Activated B cell treated with CpG ODN at 0.5 μM for 24 hours (primary cell): ENCODE results near the gene DNHD1. TPM values are rescaled to one million over a fixed set of nuclear protein-coding genes. Genes with fewer than 3 reads are reported as not detected.

Source experiments
- ATAC-seq: fragments of 200-7000 bp; cut with Tn5 transposase; one replicate; pipeline ENCODE4 v1.10.0; 2021; ENCODE audit warnings: low read depth, mild to moderate bottlenecking, moderate library complexity
- CTCF ChIA-PET: fragments of 350-600 bp; sonication (Branson Sonifier 250); formaldehyde crosslinking; loops from one replicate; lab custom pipeline; 2021; ENCODE audit warnings: antibody characterized with exemption; lab: Charles Lee
- POLR2A ChIA-PET: fragments of 350-600 bp; sonication (Branson Sonifier 250); formaldehyde crosslinking; loops from one replicate; lab custom pipeline; 2021; ENCODE audit warnings: antibody characterized with exemption; lab: Charles Lee
- DNase-seq: peaks from one replicate; pipeline ENCODE4 v3.0.0; 2022
- H3K27ac Mint-ChIP-seq: one replicate; pipeline ENCODE4 v1.8.0; 2020; ENCODE audit warnings: mixed read lengths
- H3K27me3 Mint-ChIP-seq: one replicate; pipeline ENCODE4 v1.8.0; 2021; ENCODE audit warnings: mixed read lengths
- H3K36me3 Mint-ChIP-seq: one replicate; pipeline ENCODE4 v1.8.0; 2021; ENCODE audit warnings: low read depth, mixed read lengths
- H3K4me1 Mint-ChIP-seq: one replicate; pipeline ENCODE4 v1.8.0; 2021; ENCODE audit warnings: mixed read lengths
- H3K4me3 Mint-ChIP-seq: one replicate; pipeline ENCODE4 v1.8.0; 2020; ENCODE audit warnings: mild to moderate bottlenecking, mixed read lengths
- H3K9me3 Mint-ChIP-seq: one replicate; pipeline ENCODE4 v1.8.0; 2020; ENCODE audit warnings: mixed read lengths
- intact Hi-C: fragments of 100-400 bp; cut with micrococcal nuclease; formaldehyde crosslinking; loops from one replicate; pipeline ENCODE4 v1.15.1; 2024
- total RNA-seq: library from RNA; stranded (reverse); gene quantifications from 2 replicates; pipeline ENCODE4 v1.2.3, GENCODE V29; 2022
- TF ChIP-seq, protein P1 (sequence below): fragments of 200-600 bp; IDR thresholded peaks from one replicate; pipeline ENCODE4 v1.8.0; 2022; ENCODE audit warnings: antibody characterized with exemption, mild to moderate bottlenecking

The DNHD1 gene
- total RNA-seq, 1 donor from 2014 or later, result 42.6 TPM

DNA sequence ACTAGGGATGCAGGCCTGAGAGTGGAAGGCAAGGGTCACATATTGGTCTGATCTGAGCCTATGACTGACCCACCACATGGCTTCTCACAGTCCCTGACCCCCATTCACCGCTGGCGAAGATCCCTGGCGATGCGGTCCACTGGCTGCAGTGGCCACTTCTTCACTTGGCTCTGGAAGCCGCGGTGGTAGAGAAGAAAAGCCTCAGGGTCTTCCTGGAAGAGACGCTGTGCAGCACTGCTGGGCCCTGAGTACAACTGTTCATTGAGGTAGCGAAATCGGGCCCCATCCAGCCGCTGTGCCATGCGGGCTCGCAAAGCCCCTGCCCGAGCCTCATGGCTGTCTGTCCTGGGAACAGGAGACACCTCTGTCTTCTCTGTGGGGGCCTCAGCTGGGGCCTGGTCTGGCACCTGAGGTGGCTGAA is 104.0 kb downstream of the DNHD1 start:
- DNase-seq (no peak), ATAC-seq (no peak)
- intact Hi-C loops, result loop anchor here (5.0 kb wide), 3 partner anchors 69 to 209 kb away; partner anchors contain the start of gene SMPD1
- Mint-ChIP-seq H3K36me3 (peaks cover 53% of the 10 kb centered on the region), H3K27ac (no peak overlapping the region), H3K4me1 (peaks cover 12% of the 10 kb centered on the region), H3K27me3 (no peaks in the 10 kb centered on the region), H3K4me3 (no peak overlapping the region), H3K9me3 (no peaks in the 10 kb centered on the region)
- TF ChIP-seq, protein P1, sequence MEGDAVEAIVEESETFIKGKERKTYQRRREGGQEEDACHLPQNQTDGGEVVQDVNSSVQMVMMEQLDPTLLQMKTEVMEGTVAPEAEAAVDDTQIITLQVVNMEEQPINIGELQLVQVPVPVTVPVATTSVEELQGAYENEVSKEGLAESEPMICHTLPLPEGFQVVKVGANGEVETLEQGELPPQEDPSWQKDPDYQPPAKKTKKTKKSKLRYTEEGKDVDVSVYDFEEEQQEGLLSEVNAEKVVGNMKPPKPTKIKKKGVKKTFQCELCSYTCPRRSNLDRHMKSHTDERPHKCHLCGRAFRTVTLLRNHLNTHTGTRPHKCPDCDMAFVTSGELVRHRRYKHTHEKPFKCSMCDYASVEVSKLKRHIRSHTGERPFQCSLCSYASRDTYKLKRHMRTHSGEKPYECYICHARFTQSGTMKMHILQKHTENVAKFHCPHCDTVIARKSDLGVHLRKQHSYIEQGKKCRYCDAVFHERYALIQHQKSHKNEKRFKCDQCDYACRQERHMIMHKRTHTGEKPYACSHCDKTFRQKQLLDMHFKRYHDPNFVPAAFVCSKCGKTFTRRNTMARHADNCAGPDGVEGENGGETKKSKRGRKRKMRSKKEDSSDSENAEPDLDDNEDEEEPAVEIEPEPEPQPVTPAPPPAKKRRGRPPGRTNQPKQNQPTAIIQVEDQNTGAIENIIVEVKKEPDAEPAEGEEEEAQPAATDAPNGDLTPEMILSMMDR, result no peak
- CTCF ChIA-PET, result no interaction called here
- POLR2A ChIA-PET, result no interaction called here

DNA sequence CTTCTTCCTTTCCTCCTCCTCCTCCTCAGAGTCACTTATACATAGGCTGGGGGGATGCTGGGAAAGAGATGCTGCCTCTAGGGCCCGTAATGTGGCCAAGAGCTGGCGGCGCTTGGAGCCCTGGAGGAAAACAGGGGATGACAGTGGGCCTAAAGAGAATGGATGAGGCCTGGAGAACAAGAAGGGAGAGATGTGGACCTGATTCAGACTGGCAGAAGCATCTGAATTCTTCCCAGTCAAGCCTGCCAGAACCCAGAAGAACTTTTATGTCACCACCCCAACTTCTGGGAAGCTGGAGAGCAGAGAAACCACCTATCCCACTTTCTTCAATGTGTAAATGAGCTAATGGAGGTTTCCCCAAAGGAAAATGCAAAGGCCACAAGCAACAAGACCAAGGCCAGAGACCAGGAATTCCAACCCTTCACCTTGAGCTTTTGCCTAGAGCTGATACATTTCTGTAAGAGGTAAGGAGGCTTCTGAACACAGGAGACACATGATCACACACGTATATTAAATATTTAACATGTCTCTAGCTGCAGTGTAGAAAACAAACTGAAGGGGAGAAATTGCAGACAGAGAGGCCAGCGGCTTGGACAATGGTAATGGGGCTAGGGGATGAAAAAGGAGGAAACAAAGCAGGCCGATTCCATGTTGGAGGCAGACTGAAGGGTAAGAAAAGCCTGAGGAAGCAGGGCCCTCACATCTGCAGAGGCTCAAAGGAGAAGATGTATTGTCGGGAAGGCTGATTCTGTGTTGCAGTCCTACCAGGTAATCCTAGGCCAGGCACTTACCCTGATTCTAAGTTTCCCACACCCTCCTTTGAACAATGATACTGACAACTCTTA is 105.2 kb downstream of the DNHD1 start:
- H3K4me1 Mint-ChIP-seq, result peaks cover 10% of the 10 kb centered on the region
- POLR2A ChIA-PET, result interaction anchor here (0.6 to 3.7 kb wide), 9 partner anchors 10 to 212 kb away, joined by 3 to 69 read pairs (median 5); partner anchors contain the start of genes MRPL17, SMPD1, TAF10 and TPP1
- H3K9me3 Mint-ChIP-seq, result no peaks in the 10 kb centered on the region
- H3K27me3 Mint-ChIP-seq, result no peaks in the 10 kb centered on the region
- CTCF ChIA-PET, result interaction anchor here (1.0 to 1.3 kb wide), 2 partner anchors 81 to 155 kb away, joined by 3 read pairs; partner anchors contain the start of gene MRPL17
- DNase-seq, result no peak
- intact Hi-C loops, result loop anchor here (5.0 kb wide), 3 partner anchors 70 to 210 kb away; partner anchors contain the start of gene SMPD1
- TF ChIP-seq, protein P1, result no peak
- H3K4me3 Mint-ChIP-seq, result no peak overlapping the region
- no peak for ATAC-seq
- peaks cover 42% of the 10 kb centered on the region for H3K36me3 Mint-ChIP-seq
- peak overlapping the region; percentile 54 for H3K27ac Mint-ChIP-seq

DNA sequence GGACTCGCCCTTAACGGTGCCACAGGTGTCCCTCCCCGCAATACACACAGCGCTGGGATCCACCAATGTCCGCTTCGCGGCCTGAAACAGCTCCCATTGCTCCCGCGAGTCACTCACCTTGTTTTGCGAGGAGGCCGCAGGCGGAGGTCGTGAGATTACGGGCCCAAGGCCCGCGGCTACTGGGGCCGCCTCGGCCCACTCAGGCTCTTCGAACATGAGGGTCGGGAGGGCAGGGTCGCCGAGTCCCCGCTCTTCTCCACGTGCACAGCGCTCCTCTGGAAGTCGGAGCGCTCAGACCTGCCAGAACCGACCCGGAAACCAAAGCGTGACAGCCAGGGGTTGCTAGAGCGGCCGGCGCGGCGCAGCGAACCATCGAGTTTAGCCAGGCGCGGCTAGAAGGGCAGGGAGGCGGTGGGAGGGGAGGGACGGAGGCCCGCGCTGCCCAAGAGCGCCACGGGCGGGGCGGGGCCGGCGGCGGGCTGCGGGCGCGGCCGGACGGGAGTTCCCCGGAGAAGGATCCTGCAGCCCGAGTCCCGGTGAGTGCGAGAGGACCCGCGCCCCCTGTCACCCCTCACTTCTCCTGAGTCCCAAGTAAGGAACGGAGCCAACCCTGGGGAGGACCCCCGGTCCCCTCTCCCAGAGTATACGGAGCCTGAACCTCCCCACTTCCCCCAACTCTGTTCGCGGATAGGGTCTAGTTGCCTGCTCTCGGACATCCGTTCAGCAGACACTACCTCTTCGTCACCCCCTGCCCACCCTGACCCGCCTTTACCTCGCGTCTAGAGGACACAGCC is 106.4 kb downstream of the DNHD1 start, which contains the start of the genes ILK and RRP8:
Gene ILK, plus strand, starts transcription at position 488 of the 794 bp plus-strand sequence. CDS start 498 bp downstream, outside the sequence.
Gene RRP8, minus strand, starts transcription at position 330 of the 794 bp plus-strand sequence. Its CDS starts 114 bp downstream, at position 216.
- peaks cover 44% of the 10 kb centered on the region for H3K36me3 Mint-ChIP-seq
- TF ChIP-seq, protein P1, result no peak
- H3K9me3 Mint-ChIP-seq, result no peaks in the 10 kb centered on the region
- DNase-seq (peak; percentile 78), ATAC-seq (peak; percentile 88)
- POLR2A ChIA-PET, result interaction anchor here (0.6 to 3.7 kb wide), 16 partner anchors 9 to 213 kb away, joined by 3 to 69 read pairs (median 5); partner anchors contain the start of genes ARFIP2, MRPL17, SMPD1 and TAF10
- CTCF ChIA-PET, result interaction anchor here (0.6 to 2.7 kb wide), 8 partner anchors 15 to 154 kb away, joined by 3 to 21 read pairs (median 5); partner anchors contain the start of genes MRPL17 and TPP1
- no peaks in the 10 kb centered on the region for H3K27me3 Mint-ChIP-seq
- no peak within 1 kb of the TSS for H3K4me3 Mint-ChIP-seq
- intact Hi-C loops, result loop anchor here (1.0 to 5.0 kb wide), 10 partner anchors 9 to 369 kb away; partner anchors contain the start of genes ARFIP2, FHIP1B, MRPL17 and SMPD1
- H3K27ac Mint-ChIP-seq, result no peak within 1 kb of the TSS
- peaks cover 10% of the 10 kb centered on the region for H3K4me1 Mint-ChIP-seq

DNA sequence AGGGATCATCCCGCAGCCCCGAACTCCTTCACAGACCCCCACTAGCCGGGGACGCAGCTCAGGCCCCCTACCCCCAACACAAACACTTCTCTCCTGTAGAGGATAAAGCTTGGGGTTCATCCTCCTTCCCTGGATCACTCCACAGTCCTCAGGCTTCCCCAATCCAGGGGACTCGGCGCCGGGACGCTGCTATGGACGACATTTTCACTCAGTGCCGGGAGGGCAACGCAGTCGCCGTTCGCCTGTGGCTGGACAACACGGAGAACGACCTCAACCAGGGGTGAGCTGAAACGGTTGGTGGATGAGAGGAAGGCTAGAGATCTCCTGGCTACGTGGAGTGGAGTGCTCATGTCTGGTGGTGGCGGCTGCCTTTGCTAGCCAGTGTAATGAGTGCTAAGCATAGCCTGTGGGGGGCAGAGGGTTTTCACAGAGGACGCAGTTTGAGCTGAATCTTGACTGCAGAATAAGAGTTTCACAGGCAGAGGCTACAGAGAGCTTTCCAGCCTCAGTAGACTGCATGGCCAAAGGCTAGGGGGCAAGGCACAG is 107.1 kb downstream of the DNHD1 start:
- TF ChIP-seq, protein P1, result no peak
- intact Hi-C loops, result loop anchor here (5.0 kb wide), 3 partner anchors 72 to 212 kb away; partner anchors contain the start of gene SMPD1
- Mint-ChIP-seq H3K9me3 (no peaks in the 10 kb centered on the region), H3K27me3 (no peaks in the 10 kb centered on the region), H3K27ac (no peak overlapping the region), H3K4me3 (no peak overlapping the region), H3K36me3 (peaks cover 44% of the 10 kb centered on the region), H3K4me1 (peaks cover 9% of the 10 kb centered on the region)
- peak; percentile 32 for DNase-seq
- ChIA-PET POLR2A (interaction anchor here (0.6 to 3.7 kb wide), 14 partner anchors 8 to 214 kb away, joined by 3 to 69 read pairs (median 6); partner anchors contain the start of genes ARFIP2, MRPL17, SMPD1 and TAF10), CTCF (interaction anchor here (0.6 to 2.7 kb wide), 9 partner anchors 9 to 153 kb away, joined by 3 to 21 read pairs (median 4); partner anchors contain the start of genes MRPL17 and TPP1)
- ATAC-seq, result peak; percentile 41
